Skeletal muscle satellite cell (primary cell): ENCODE data around the gene PCDHGA1.
"Not testable (repeated sequence)": the region's sequence is repeated elsewhere in the genome, so short reads cannot be mapped to it uniquely, and the experiment has no call there.

Source experiments
- H3K27me3 ChIP-seq: 2 replicates; pipeline ENCODE4 v1.7.0; 2013; ENCODE audit warnings: low read length; ENCODE audit not compliant: control insufficient read depth, insufficient read depth
- H3K36me3 ChIP-seq: 2 replicates; pipeline ENCODE4 v1.7.0; 2013; ENCODE audit warnings: mild to moderate bottlenecking, control low read depth, low read length; ENCODE audit not compliant: insufficient read depth
- H3K4me1 ChIP-seq: 2 replicates; pipeline ENCODE4 v1.7.0; 2013; ENCODE audit warnings: low read length; ENCODE audit not compliant: control insufficient read depth, insufficient read depth
- H3K4me2 ChIP-seq: 2 replicates; pipeline ENCODE4 v1.7.0; 2013; ENCODE audit warnings: mild to moderate bottlenecking, low read length
- H3K4me3 ChIP-seq: 2 replicates; pipeline ENCODE4 v1.7.0; 2013; ENCODE audit warnings: low read length
- H3K9ac ChIP-seq: 2 replicates; pipeline ENCODE4 v1.7.0; 2013; ENCODE audit warnings: mild to moderate bottlenecking, low read depth, low read length, moderate library complexity
- H3K9me3 ChIP-seq: replicated peaks from 2 replicates; pipeline ENCODE4 v1.7.0; 2013; ENCODE audit warnings: mild to moderate bottlenecking, control low read depth, low read length

PCDHGA1 gene

DNA sequence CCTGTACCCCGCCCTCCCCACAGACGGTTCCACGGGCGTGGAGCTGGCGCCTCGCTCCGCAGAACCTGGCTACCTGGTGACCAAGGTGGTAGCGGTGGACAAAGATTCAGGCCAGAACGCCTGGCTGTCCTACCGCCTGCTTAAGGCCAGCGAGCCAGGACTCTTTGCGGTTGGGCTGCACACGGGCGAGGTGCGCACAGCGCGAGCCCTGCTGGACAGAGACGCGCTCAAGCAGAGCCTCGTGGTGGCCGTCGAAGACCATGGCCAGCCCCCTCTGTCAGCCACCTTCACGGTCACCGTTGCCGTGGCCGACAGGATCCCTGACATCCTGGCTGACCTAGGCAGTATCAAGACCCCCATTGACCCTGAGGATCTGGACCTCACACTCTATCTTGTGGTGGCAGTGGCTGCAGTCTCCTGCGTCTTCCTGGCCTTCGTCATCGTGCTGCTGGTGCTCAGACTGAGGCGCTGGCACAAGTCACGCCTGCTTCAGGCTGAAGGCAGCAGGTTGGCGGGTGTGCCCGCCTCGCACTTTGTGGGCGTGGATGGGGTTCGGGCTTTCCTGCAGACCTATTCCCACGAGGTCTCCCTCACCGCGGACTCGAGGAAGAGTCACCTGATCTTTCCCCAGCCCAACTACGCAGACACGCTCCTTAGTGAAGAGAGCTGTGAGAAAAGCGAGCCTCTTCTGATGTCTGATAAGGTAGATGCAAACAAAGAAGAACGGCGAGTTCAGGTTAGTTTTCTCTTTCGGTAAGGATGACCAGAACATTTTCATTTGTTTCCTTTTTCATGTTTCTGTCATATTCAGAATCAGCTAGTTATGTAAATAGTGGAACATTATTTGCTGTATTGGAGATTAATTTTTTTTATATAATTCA, 35.9 kb downstream of the PCDHGA1 start:
- Histone ChIP-seq H3K9me3 (peaks cover 30% of the 10 kb centered on the region), H3K4me1 (no peaks in the 10 kb centered on the region), H3K4me2 (no peak overlapping the region), H3K4me3 (no peak overlapping the region), H3K9ac (no peak overlapping the region), H3K36me3 (peaks cover 3% of the 10 kb centered on the region), H3K27me3 (peaks cover 4% of the 10 kb centered on the region)

DNA sequence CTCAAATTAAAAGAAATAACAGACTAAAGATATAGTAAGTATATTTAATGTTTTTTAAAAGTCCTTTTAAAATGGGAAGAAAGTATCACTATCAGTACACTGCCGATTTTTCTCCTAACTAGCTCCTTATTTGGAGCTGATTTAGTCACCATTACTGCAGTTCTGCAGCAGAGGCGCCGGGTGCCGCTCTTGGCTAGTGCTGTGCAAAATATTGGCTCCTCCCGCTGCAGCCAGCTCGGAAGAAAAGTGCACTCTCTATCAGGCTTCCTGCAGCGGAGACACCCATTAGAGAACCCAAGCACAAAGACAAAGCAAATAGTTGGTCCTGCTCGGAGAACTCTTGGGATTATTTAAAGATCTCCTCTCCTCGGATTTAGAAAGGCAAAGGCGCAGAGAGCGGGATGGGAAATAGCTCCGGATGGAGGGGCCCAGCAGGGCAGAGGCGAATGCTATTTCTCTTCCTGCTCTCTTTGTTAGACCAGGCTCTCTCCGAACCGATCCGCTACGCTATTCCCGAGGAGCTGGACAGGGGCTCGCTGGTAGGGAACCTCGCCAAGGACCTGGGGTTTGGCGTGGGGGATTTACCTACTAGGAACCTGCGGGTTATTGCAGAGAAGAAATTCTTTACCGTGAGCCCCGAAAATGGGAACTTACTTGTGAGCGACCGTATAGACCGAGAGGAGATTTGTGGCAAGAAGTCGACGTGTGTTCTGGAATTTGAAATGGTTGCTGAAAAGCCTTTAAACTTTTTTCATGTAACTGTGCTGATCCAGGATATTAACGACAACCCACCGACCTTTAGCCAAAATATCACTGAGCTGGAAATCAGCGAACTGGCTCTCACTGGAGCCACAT, 39.9 kb downstream of the PCDHGA1 start, which contains the start of gene PCDHGB3:
PCDHGB3 (plus strand) TSS at position 249 of the 855 bp plus-strand sequence; CDS start at position 402, 153 bp downstream.
- Histone ChIP-seq H3K4me2 (peak within 1 kb of the TSS; percentile 69), H3K9me3 (peaks cover 45% of the 10 kb centered on the region), H3K9ac (no peak within 1 kb of the TSS), H3K4me1 (no peaks in the 10 kb centered on the region), H3K36me3 (peaks cover 3% of the 10 kb centered on the region), H3K4me3 (peak within 1 kb of the TSS; percentile 43), H3K27me3 (no peaks in the 10 kb centered on the region)

GRCh38 chr5:141371572-141372475, 41.5 kb downstream of the PCDHGA1 start:
- peaks cover 35% of the 10 kb centered on the region for H3K9me3 ChIP-seq
- no peaks in the 10 kb centered on the region for H3K4me1 ChIP-seq
- H3K4me3 ChIP-seq = no peak overlapping the region
- H3K36me3 ChIP-seq = peaks cover 3% of the 10 kb centered on the region
- no peaks in the 10 kb centered on the region for H3K27me3 ChIP-seq
- H3K4me2 ChIP-seq = no peak overlapping the region
- no peak overlapping the region for H3K9ac ChIP-seq

- Histone ChIP-seq H3K9me3 (peaks cover 38% of the 10 kb centered on the region), H3K4me2 (peak within 1 kb of the TSS; percentile 74), H3K4me3 (peak within 1 kb of the TSS; percentile 64), H3K4me1 (no peaks in the 10 kb centered on the region), H3K36me3 (peaks cover 3% of the 10 kb centered on the region), H3K27me3 (no peaks in the 10 kb centered on the region), H3K9ac (no peak within 1 kb of the TSS)
Observed at GRCh38 chr5:141373673-141374317, 43.5 kb downstream of the PCDHGA1 start, which contains the start of gene PCDHGA6. Gene PCDHGA6 (plus strand): TSS chr5:141373891. CDS start chr5:141374084, 193 bp downstream.

DNA sequence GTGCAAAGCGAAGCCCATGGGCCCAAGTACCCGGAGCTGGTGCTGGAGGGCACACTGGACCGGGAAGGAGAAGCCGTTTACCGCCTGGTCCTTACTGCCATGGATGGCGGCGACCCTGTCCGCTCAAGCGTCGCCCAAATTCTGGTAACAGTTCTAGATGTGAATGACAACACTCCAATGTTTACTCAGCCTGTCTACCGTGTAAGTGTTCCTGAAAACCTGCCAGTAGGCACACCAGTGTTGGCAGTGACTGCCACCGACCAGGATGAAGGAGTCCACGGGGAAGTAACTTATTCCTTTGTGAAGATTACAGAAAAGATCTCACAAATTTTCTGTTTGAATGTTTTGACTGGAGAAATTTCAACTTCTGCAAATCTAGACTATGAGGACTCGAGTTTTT, 44.3 kb downstream of the PCDHGA1 start:
- no peaks in the 10 kb centered on the region for H3K27me3 ChIP-seq
- H3K4me2 ChIP-seq = peak overlapping the region; percentile 74
- peak overlapping the region; percentile 64 for H3K4me3 ChIP-seq
- peaks cover 38% of the 10 kb centered on the region for H3K9me3 ChIP-seq
- H3K4me1 ChIP-seq = no peaks in the 10 kb centered on the region
- peaks cover 3% of the 10 kb centered on the region for H3K36me3 ChIP-seq
- no peak overlapping the region for H3K9ac ChIP-seq

- not testable (repeated sequence) for H3K4me3 ChIP-seq, H3K27me3 ChIP-seq, H3K4me2 ChIP-seq, H3K36me3 ChIP-seq, H3K4me1 ChIP-seq, H3K9ac ChIP-seq
- H3K9me3 ChIP-seq = peaks cover 37% of the 10 kb centered on the region
Observed at GRCh38 chr5:141375444-141376155, 45.3 kb downstream of the PCDHGA1 start.

DNA sequence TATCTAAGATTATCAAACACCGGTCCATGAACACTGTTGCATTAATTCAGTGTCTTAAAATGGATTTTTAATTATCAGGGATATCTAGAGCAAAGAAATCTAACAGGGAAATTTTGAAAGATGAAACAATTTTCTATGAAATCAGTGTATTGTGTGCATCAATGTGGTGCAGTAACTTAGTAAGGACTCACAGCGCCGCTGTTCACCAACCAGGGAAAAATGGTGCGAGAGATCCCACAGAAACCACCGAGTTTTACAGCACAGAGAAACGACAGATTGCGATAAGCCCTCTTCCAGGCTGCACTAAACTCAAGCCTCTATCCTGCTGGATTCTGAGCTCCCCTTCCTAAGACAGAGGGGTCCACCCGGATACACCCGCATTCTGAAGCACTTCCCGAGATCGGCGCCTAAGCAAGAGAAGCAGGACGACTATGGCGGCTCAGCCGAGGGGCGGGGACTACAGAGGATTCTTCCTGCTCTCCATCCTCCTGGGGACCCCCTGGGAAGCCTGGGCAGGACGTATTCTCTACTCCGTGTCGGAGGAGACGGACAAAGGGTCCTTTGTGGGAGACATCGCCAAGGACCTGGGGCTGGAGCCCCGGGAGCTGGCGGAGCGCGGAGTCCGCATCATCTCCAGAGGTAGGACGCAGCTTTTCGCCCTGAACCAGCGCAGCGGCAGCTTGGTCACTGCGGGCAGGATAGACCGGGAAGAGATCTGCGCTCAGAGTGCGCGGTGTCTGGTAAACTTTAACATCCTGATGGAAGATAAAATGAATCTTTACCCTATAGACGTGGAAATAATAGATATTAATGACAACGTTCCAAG, 52.4 kb downstream of the PCDHGA1 start, which contains the start of gene PCDHGA7:
PCDHGA7 (plus strand) TSS at position 274 of the 826 bp plus-strand sequence; CDS start at position 432, 158 bp downstream.
- peak within 1 kb of the TSS; percentile 62 for H3K9ac ChIP-seq
- no peaks in the 10 kb centered on the region for H3K4me1 ChIP-seq
- H3K36me3 ChIP-seq = no peaks in the 10 kb centered on the region
- no peaks in the 10 kb centered on the region for H3K27me3 ChIP-seq
- H3K4me2 ChIP-seq = peak within 1 kb of the TSS; percentile 57
- peaks cover 7% of the 10 kb centered on the region for H3K9me3 ChIP-seq
- H3K4me3 ChIP-seq = peak within 1 kb of the TSS; percentile 74

DNA sequence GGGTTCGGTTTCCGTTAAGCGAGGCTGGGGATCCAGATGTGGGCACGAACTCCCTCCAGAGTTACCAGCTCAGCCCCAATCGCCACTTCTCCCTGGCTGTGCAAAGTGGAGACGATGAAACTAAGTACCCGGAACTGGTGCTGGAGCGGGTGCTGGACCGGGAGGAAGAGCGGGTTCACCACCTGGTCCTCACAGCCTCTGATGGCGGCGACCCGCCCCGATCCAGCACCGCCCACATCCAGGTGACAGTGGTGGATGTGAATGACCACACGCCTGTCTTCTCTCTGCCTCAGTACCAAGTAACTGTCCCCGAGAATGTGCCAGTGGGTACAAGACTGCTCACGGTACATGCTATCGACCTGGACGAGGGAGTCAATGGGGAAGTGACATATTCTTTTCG, 53.0 kb downstream of the PCDHGA1 start:
- no peaks in the 10 kb centered on the region for H3K4me1 ChIP-seq
- no peaks in the 10 kb centered on the region for H3K27me3 ChIP-seq
- no peaks in the 10 kb centered on the region for H3K36me3 ChIP-seq
- peak overlapping the region; percentile 57 for H3K4me2 ChIP-seq
- H3K4me3 ChIP-seq = peak overlapping the region; percentile 74
- H3K9ac ChIP-seq = peak overlapping the region; percentile 62
- peaks cover 8% of the 10 kb centered on the region for H3K9me3 ChIP-seq

DNA sequence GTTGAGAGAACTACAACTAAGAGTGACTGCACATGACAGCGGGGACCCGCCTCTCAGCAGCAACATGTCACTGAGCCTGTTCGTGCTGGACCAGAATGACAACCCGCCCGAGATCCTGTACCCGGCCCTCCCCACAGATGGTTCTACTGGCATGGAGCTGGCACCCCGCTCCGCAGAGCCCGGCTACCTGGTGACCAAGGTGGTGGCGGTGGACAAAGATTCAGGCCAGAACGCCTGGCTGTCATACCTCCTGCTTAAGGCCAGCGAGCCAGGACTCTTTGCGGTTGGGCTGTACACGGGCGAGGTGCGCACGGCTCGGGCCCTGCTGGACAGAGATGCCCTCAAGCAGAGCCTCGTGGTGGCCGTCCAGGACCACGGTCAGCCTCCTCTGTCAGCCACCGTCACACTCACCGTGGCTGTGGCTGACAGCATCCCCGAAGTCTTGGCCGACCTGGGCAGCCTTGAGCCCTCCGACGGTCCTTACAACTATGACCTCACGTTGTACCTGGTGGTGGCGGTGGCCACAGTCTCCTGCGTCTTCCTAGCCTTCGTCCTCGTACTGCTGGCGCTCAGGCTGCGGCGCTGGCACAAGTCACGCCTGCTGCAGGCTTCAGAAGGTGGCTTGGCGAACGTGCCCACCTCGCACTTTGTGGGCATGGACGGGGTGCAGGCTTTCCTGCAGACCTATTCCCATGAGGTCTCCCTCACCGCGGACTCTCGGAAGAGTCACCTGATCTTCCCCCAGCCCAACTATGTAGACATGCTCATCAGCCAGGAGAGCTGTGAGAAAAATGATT, 54.4 kb downstream of the PCDHGA1 start:
- Histone ChIP-seq H3K9ac (no peak overlapping the region), H3K9me3 (peaks cover 21% of the 10 kb centered on the region), H3K36me3 (no peaks in the 10 kb centered on the region), H3K4me3 (no peak overlapping the region), H3K4me1 (no peaks in the 10 kb centered on the region), H3K27me3 (no peaks in the 10 kb centered on the region), H3K4me2 (no peak overlapping the region)
